ENCODE measurements around the gene SRPX2. TPM values are rescaled to one million over a fixed set of nuclear protein-coding genes. Genes with fewer than 3 reads are reported as not detected.
A peak's percentile ranks its signal among the peaks of the same experiment; 100 is the strongest.

Gene SRPX2
- total and polyA plus RNA-seq, 2 experiments from 2014 or later, result 36.7 to 40.3 TPM

- no peak overlapping the region for H3K4me3 ChIP-seq
- H3K4me1 ChIP-seq (ENCODE audit: insufficient read depth), result peaks cover 40% of the 10 kb centered on the region
- no peak overlapping the region for H3K4me2 ChIP-seq (ENCODE audit: unreplicated experiment)
- no peak overlapping the region for H2AFZ ChIP-seq
- H4K20me1 ChIP-seq (ENCODE audit: insufficient read depth), result no peaks in the 10 kb centered on the region
- WGBS, 2 experiments (ENCODE audit: low coverage in 1 of 2, low lambda C conversion rate in 2 of 2, missing lambda C conversion rate in 2 of 2), result 89 to 100% methylated on average over 1 of the region's 1 CpG
- peak overlapping the region; percentile 100 for H3K27ac ChIP-seq
- no peaks in the 10 kb centered on the region for H3K9me2 ChIP-seq (ENCODE audit: insufficient read depth)
- H3F3A ChIP-seq (ENCODE audit: insufficient read depth), result peaks cover 40% of the 10 kb centered on the region
- H3K9me3 ChIP-seq (ENCODE audit: low read depth), result no peaks in the 10 kb centered on the region
- no peak for TF ChIP-seq EZH2phosphoT487 (IDR thresholded peaks at IDR 0.05; ENCODE audit: insufficient read depth, low read depth)
- no peak for TF ChIP-seq EZH2 (IDR thresholded peaks at IDR 0.05; ENCODE audit: insufficient read depth, poor library complexity, severe bottlenecking)
- in situ Hi-C loops (cut with MboI), result no loop called here
- no peak overlapping the region for H3K9ac ChIP-seq
- H3K79me2 ChIP-seq (ENCODE audit: insufficient read depth), result 0 out of 2 replicates have a peak, but pooled peaks cover 5% of the 10 kb centered on the region
- no peaks in the 10 kb centered on the region for H3K27me3 ChIP-seq (replicated peaks; ENCODE audit: insufficient read depth)
- H3K36me3 ChIP-seq (ENCODE audit: low read depth), result no peaks in the 10 kb centered on the region
- DNase-seq, result no peak
Observed at GRCh38 chrX:100650841-100651240, 6.8 kb downstream of the SRPX2 start.

GRCh38 chrX:100652266-100652665 lies 8.3 kb downstream of the SRPX2 start:
- H3K36me3 ChIP-seq (ENCODE audit: low read depth), result no peaks in the 10 kb centered on the region
- peaks cover 27% of the 10 kb centered on the region for H3K4me1 ChIP-seq (ENCODE audit: insufficient read depth)
- H3K4me2 ChIP-seq (ENCODE audit: unreplicated experiment), result no peak overlapping the region
- H4K20me1 ChIP-seq (ENCODE audit: insufficient read depth), result no peaks in the 10 kb centered on the region
- H3K79me2 ChIP-seq (ENCODE audit: insufficient read depth), result no peaks in the 10 kb centered on the region
- in situ Hi-C loops (cut with MboI), result no loop called here
- no peaks in the 10 kb centered on the region for H3K9me3 ChIP-seq (ENCODE audit: low read depth)
- H3K27me3 ChIP-seq (replicated peaks; ENCODE audit: insufficient read depth), result no peaks in the 10 kb centered on the region
- no peak overlapping the region for H3K27ac ChIP-seq
- no peak overlapping the region for H3K4me3 ChIP-seq
- TF ChIP-seq EZH2phosphoT487 (IDR thresholded peaks at IDR 0.05; ENCODE audit: insufficient read depth, low read depth), result no peak
- 80 to 92% methylated on average over 1 to 2 of the region's 2 CpGs for WGBS, 2 experiments (ENCODE audit: low coverage in 1 of 2, low lambda C conversion rate in 2 of 2, missing lambda C conversion rate in 2 of 2)
- peaks cover 27% of the 10 kb centered on the region for H3F3A ChIP-seq (ENCODE audit: insufficient read depth)
- H2AFZ ChIP-seq, result no peak overlapping the region
- DNase-seq, result no peak
- no peaks in the 10 kb centered on the region for H3K9me2 ChIP-seq (ENCODE audit: insufficient read depth)
- no peak overlapping the region for H3K9ac ChIP-seq

GRCh38 chrX:100654261-100654660 lies 10.3 kb downstream of the SRPX2 start:
- Histone ChIP-seq H3K79me2 (ENCODE audit: insufficient read depth) (no peaks in the 10 kb centered on the region), H3K27ac (0 out of 2 replicates have a peak overlapping the region, but pooled peaks have one; percentile 3), H3K4me2 (ENCODE audit: unreplicated experiment) (no peak overlapping the region), H3K9ac (no peak overlapping the region), H2AFZ (no peak overlapping the region), H3F3A (ENCODE audit: insufficient read depth) (peaks cover 10% of the 10 kb centered on the region), H3K27me3 (replicated peaks; ENCODE audit: insufficient read depth) (no peaks in the 10 kb centered on the region), H3K36me3 (ENCODE audit: low read depth) (no peaks in the 10 kb centered on the region), H3K9me2 (ENCODE audit: insufficient read depth) (no peaks in the 10 kb centered on the region), H4K20me1 (ENCODE audit: insufficient read depth) (no peaks in the 10 kb centered on the region), H3K4me1 (ENCODE audit: insufficient read depth) (peaks cover 16% of the 10 kb centered on the region), H3K9me3 (ENCODE audit: low read depth) (no peaks in the 10 kb centered on the region), H3K4me3 (no peak overlapping the region)
- peak; percentile 54 for DNase-seq
- 40 to 44% methylated on average over 3 of the region's 3 CpGs for WGBS, 2 experiments (ENCODE audit: low coverage in 1 of 2, low lambda C conversion rate in 2 of 2, missing lambda C conversion rate in 2 of 2)
- no peak for TF ChIP-seq EZH2phosphoT487 (IDR thresholded peaks at IDR 0.05; ENCODE audit: insufficient read depth, low read depth)
- TF ChIP-seq EZH2 (IDR thresholded peaks at IDR 0.05; ENCODE audit: insufficient read depth, poor library complexity, severe bottlenecking), result no peak
- in situ Hi-C loops (cut with MboI), result no loop called here

- Histone ChIP-seq H3K36me3 (ENCODE audit: low read depth) (no peaks in the 10 kb centered on the region), H3K4me3 (no peak overlapping the region), H3K9ac (no peak overlapping the region), H3K9me3 (ENCODE audit: low read depth) (no peaks in the 10 kb centered on the region), H2AFZ (peak overlapping the region; percentile 62), H3K27me3 (replicated peaks; ENCODE audit: insufficient read depth) (no peaks in the 10 kb centered on the region), H3K4me1 (ENCODE audit: insufficient read depth) (peaks cover 11% of the 10 kb centered on the region), H3K9me2 (ENCODE audit: insufficient read depth) (no peaks in the 10 kb centered on the region), H3F3A (ENCODE audit: insufficient read depth) (no peaks in the 10 kb centered on the region), H3K79me2 (ENCODE audit: insufficient read depth) (no peaks in the 10 kb centered on the region), H3K4me2 (ENCODE audit: unreplicated experiment) (peak overlapping the region; percentile 42), H4K20me1 (ENCODE audit: insufficient read depth) (no peaks in the 10 kb centered on the region), H3K27ac (0 out of 2 replicates have a peak overlapping the region, but pooled peaks have one; percentile 15)
- in situ Hi-C loops (cut with MboI), result no loop called here
- no peak for DNase-seq
- 30 to 35% methylated on average over 3 of the region's 3 CpGs for WGBS, 2 experiments (ENCODE audit: low coverage in 1 of 2, low lambda C conversion rate in 2 of 2, missing lambda C conversion rate in 2 of 2)
- TF ChIP-seq EZH2 (IDR thresholded peaks at IDR 0.05; ENCODE audit: insufficient read depth, poor library complexity, severe bottlenecking) (no peak), EZH2phosphoT487 (IDR thresholded peaks at IDR 0.05; ENCODE audit: insufficient read depth, low read depth) (no peak)
Observed at GRCh38 chrX:100658941-100659381, 15.0 kb downstream of the SRPX2 start.
